NCI-H187 treated with DMSO at 0.1 percent for 48 hours (cell line): ENCODE data around the gene GLT1D1.

ENCODE experiments used
- DNase-seq: peaks from one replicate; lab custom pipeline; 2025; lab: John Stamatoyannopoulos, UW

The GLT1D1 gene

DNA sequence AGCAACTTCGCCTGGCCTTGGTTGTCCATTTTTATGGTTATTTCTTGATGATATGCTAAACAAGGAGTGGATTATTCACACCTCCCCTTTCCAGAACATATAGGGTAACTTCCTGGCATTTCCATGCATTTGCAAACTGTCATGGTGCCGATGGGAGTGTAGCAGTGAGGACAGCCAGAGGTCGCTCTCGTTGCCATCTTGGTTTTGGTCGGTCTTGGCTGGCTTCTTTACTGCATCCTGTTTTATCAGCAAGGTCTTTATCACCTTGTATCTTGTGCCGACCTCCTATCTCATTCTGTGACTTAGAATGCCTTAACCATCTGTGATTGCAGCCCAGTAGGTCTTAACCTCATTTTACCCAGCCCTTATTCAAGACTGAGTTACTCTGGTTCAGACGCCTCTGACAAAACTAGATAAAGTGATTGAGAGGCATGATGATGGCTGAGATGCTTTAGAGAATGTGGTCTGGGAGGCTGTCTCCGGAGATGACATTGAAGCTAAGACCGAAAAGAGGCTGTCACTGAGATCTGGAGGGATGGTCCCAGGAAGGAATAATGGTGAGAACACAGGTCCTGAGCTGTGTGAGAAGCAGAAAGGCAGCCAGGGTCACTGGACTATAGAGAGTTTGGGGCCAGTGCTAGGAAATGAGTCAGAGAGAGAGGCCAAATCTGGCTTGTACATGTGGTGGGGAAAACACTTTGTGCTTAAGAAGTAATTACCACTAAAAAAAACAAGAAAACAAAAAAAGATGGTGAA is 2.9 kb downstream of the GLT1D1 start:
- no peak for DNase-seq

- DNase-seq, result no peak
Measured at GRCh38 chr12:128856791-128857078, 3.5 kb downstream of the GLT1D1 start.

- no peak for DNase-seq
Measured at GRCh38 chr12:128857133-128857763, 4.0 kb downstream of the GLT1D1 start.

GRCh38 chr12:128859311-128859710 is 6.0 kb downstream of the GLT1D1 start:
- no peak for DNase-seq

GRCh38 chr12:128861226-128862016 is 8.1 kb downstream of the GLT1D1 start:
- DNase-seq, result no peak

DNA sequence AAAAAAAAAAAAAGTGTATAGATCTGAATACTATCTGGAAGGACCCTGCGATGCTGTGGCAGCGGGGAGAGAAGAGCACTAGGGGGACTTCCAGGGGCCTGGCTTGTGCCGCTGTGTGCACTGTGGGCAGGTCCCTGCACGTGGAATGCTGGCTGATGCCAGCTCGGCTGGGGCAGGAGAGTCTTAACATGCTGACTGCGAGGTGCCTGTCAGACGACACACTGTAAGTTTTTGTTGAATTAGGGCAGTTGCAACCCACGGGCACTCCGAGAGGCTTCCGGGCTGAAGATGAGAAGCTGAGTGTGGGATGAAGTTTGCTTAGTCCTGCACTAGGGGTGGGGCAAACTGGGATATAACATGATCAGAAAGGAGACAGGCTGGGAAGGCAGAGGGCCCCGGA is 10.7 kb downstream of the GLT1D1 start:
- DNase-seq, result no peak

- DNase-seq, result no peak
Measured at GRCh38 chr12:128864516-128865186, 11.4 kb downstream of the GLT1D1 start.

GRCh38 chr12:128867466-128867865 is 14.2 kb downstream of the GLT1D1 start:
- DNase-seq, result no peak

DNA sequence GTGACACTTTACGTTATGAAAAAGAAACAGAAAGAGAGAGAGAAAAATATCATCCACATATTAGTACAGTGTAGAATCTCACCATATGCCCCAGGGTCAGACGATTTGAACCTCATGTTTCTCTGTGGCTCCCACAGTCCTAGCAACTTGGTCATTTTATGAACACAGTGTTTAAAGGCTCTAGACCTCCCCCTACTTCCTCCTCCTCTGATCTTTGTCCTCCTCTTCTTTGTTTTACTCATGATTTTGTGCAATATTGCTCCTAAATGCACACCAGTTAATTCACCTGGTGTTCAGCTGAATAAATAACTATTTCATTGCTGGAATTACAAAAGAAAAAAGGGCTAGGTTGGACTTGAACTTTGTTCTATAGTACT is 18.2 kb downstream of the GLT1D1 start:
- no peak for DNase-seq

GRCh38 chr12:128872303-128872702 is 19.0 kb downstream of the GLT1D1 start:
- DNase-seq, result no peak

DNA sequence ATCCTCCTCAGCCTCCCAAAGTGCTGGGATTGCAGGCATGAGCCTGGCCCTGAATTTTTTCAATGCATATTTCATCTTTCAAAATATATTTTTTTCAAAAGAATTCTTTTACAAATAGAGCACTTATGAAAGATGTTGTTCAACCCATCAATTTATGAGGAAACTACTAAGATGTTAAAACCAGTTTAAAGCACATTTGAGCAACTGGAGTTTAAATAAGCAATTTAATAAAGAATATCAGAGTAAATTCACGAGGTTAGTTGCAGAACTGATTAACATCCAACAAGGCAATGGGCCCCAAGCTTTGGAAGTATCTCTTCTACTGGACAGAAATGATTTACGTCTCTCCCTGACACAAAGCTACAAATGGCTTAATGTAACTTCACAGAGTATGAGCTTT is 23.3 kb downstream of the GLT1D1 start:
- no peak for DNase-seq

DNA sequence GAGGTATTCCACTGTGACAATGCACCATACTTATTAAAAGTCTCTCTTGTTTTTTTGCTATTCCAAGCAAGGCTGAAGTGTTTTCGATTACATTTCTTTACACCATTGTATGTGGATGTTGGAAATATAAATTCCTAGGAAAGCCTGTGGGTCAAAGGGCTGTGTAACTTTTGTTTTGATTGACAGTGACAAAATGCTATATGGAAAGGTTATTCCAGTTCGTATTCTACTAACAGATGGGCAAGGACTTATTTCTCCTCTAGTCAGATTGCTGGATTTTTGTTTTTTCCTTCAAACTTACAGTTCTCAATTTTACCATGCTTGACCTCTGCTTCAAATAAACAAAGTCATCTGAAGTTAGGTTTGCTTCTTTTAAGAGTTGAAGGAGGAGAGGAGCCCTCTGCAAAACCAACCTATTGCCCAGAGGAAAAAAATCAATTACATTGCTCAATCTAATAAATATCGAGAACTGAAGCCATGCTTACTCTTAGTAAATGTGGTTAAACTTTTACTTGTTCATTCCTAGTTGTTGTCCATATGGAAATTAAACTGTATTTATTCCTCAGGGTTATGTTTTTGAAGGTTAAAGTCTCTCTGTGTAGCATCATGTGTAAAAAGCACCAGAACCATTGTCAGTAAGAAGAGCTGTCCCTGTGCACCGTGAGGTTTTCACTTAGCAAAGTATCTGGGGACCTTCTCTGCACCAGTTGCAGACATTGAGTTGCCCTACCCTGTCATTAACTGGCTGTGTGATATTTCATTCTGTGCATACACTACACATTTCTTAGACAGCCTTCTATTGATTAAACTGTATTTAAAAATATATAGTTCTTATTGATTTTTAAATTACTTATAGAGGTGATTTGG is 26.9 kb downstream of the GLT1D1 start:
- no peak for DNase-seq

GRCh38 chr12:128891856-128892255 is 38.6 kb downstream of the GLT1D1 start:
- no peak for DNase-seq

DNA sequence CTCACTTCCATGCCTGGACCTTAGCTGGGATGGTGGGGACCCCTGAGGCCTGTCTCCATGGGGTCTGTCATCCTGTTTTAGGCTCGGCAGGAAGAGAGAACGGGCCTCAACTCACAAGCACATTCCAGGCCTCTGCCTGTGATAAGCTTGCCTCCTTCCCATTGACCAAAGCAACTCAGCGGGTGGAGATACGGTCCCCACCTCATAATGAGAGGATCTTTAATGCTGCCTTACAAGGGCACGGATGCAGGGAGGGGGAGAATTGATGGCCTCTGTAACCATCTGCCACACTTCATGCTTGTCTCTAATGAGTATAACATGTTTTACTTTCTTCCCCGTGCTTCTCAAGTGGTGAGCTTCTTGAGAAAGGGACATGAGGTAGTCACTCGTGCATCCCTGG is 50.0 kb downstream of the GLT1D1 start:
- DNase-seq, result no peak

DNA sequence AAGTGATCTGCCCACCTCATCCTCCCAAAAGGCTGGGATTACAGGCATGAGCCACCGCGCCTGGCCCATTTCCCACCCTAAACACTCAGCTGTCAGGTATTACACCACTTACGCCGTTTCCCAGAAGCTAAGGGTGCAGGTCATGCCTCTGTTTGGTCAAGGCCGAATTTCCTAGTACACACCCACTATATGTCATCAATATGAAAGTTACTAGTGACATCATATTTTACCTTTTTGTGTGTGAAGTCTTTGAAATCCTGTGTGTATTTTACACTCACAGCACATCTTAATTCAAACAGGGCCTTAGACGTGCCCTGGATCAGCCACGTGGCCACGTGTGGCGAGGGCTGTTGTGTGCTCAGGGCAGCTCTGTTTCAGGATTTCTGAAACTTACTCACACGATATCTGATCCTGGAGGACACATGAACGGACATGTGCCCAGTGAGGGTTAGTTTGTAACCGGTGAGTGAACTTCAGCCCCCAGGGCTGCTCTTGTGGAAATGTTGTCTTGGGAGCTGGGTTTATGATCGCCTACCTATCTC is 51.8 kb downstream of the GLT1D1 start:
- no peak for DNase-seq

- DNase-seq, result no peak
Measured at GRCh38 chr12:128906485-128907137, 53.3 kb downstream of the GLT1D1 start.

DNA sequence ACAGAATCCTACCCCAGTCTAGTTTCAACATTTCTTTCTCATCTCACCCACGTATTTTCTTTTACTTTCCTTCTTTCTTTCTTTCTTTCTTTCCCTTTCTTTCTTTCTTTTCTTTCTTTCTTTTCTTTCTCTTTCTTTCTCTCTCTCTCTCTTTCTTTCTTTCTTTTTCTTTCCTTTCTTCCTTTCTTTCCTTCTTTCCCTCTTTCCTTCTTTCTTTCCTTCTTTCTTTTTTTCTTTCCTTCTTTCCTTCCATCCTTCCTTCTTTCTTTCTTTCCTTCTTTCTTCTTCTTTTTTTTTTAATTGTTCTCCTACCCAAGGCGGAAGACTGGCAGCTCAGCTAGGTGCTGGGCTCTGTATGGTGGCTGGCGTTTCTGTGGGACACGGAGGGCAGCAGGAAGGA is 55.0 kb downstream of the GLT1D1 start:
- no peak for DNase-seq

GRCh38 chr12:128909653-128910052 is 56.4 kb downstream of the GLT1D1 start:
- no peak for DNase-seq

DNA sequence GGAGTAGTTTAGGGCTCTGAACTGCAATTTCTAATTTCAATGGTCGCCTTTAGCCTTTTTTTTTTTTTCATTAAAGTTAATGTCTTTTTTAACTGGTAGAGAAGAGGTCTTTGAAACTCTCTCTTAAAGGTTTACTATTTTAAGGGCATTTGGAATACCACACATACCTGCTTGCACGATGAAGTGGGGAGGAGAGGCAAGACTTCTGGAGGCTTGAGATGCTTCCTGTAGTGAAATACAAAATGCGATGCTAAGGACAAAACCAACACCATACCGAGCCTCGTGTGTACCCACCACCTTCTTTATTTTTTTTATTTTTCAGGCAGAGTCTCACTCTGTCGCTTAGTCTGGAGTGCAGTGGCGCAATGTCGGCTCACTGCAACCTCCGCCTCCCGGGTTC is 57.4 kb downstream of the GLT1D1 start:
- DNase-seq, result no peak

- DNase-seq, result no peak
Measured at GRCh38 chr12:128911861-128912260, 58.6 kb downstream of the GLT1D1 start.
